ENCODE results near the gene ZNF562.

The ZNF562 gene

GRCh38 chr19:9641810-9642209, 33.1 kb downstream of the ZNF562 start:
- DNase-seq, result no peak

- no peak for DNase-seq
Measured at GRCh38 chr19:9640956-9641355, 33.9 kb downstream of the ZNF562 start.

GRCh38 chr19:9636018-9636417, 38.9 kb downstream of the ZNF562 start:
- no peak for DNase-seq

- DNase-seq, result no peak
Measured at GRCh38 chr19:9627856-9628255, 47.0 kb downstream of the ZNF562 start.

GRCh38 chr19:9622531-9622930, 52.4 kb downstream of the ZNF562 start:
- no peak for DNase-seq

- peak; percentile 86 for DNase-seq
Measured at GRCh38 chr19:9621156-9622037, 53.5 kb downstream of the ZNF562 start, which contains the start of gene ZNF561. TSS of gene ZNF561 (minus strand) at chr19:9621232. CDS start at chr19:9619456, 1,776 bp downstream.

- DNase-seq, result no peak
Measured at GRCh38 chr19:9620842-9621155, 54.1 kb downstream of the ZNF562 start.

GRCh38 chr19:9615844-9616243, 59.1 kb downstream of the ZNF562 start:
- DNase-seq, result no peak

GRCh38 chr19:9610484-9611113, 64.3 kb downstream of the ZNF562 start:
- no peak for DNase-seq

- DNase-seq, result no peak
Measured at GRCh38 chr19:9608912-9609311, 66.0 kb downstream of the ZNF562 start.

- DNase-seq, result no peak
Measured at GRCh38 chr19:9597027-9597426, 77.9 kb downstream of the ZNF562 start.
